ENCODE measurements around the gene C1orf159. TPM values are rescaled to one million over a fixed set of nuclear protein-coding genes. Genes with fewer than 3 reads are reported as not detected.

The C1orf159 gene
- total RNA-seq, 1 donor from 2014 or later = 21.3 TPM

- H3K4me1 Mint-ChIP-seq (ENCODE audit: low read depth) = no peaks in the 10 kb centered on the region
- peaks cover 4% of the 10 kb centered on the region for H3K36me3 Mint-ChIP-seq (ENCODE audit: insufficient read depth)
- H3K27me3 Mint-ChIP-seq = no peaks in the 10 kb centered on the region
- H3K27ac Mint-ChIP-seq = no peak overlapping the region
- no peaks in the 10 kb centered on the region for H3K9me3 Mint-ChIP-seq (ENCODE audit: low read depth)
- TF ChIP-seq CTCF (IDR thresholded peaks at IDR 0.05; ENCODE audit: unreplicated experiment) = no peak
- DNase-seq (ENCODE audit: low spot score, unreplicated experiment) = no peak
- no peak overlapping the region for H3K4me3 Mint-ChIP-seq (ENCODE audit: low read depth)
Measured at GRCh38 chr1:1085911-1086841, 29.7 kb downstream of the C1orf159 start.

GRCh38 chr1:1085171-1085841 lies 30.6 kb downstream of the C1orf159 start:
- H3K4me1 Mint-ChIP-seq (ENCODE audit: low read depth) = no peaks in the 10 kb centered on the region
- no peaks in the 10 kb centered on the region for H3K9me3 Mint-ChIP-seq (ENCODE audit: low read depth)
- no peak overlapping the region for H3K4me3 Mint-ChIP-seq (ENCODE audit: low read depth)
- no peak overlapping the region for H3K27ac Mint-ChIP-seq
- DNase-seq (ENCODE audit: low spot score, unreplicated experiment) = no peak
- peaks cover 4% of the 10 kb centered on the region for H3K36me3 Mint-ChIP-seq (ENCODE audit: insufficient read depth)
- TF ChIP-seq CTCF (IDR thresholded peaks at IDR 0.05; ENCODE audit: unreplicated experiment) = no peak
- H3K27me3 Mint-ChIP-seq = no peaks in the 10 kb centered on the region

- H3K4me1 Mint-ChIP-seq (ENCODE audit: low read depth) = no peaks in the 10 kb centered on the region
- H3K9me3 Mint-ChIP-seq (ENCODE audit: low read depth) = no peaks in the 10 kb centered on the region
- TF ChIP-seq CTCF (IDR thresholded peaks at IDR 0.05; ENCODE audit: unreplicated experiment) = no peak
- no peak overlapping the region for H3K4me3 Mint-ChIP-seq (ENCODE audit: low read depth)
- H3K27me3 Mint-ChIP-seq = no peaks in the 10 kb centered on the region
- no peak for DNase-seq (ENCODE audit: low spot score, unreplicated experiment)
- H3K27ac Mint-ChIP-seq = no peak overlapping the region
- H3K36me3 Mint-ChIP-seq (ENCODE audit: insufficient read depth) = peaks cover 4% of the 10 kb centered on the region
Measured at GRCh38 chr1:1084372-1085170, 31.3 kb downstream of the C1orf159 start.

GRCh38 chr1:1083416-1084371 lies 32.2 kb downstream of the C1orf159 start:
- no peak for DNase-seq (ENCODE audit: low spot score, unreplicated experiment)
- Mint-ChIP-seq H3K27ac (no peak overlapping the region), H3K4me1 (ENCODE audit: low read depth) (no peaks in the 10 kb centered on the region), H3K27me3 (no peaks in the 10 kb centered on the region), H3K4me3 (ENCODE audit: low read depth) (no peak overlapping the region), H3K9me3 (ENCODE audit: low read depth) (no peaks in the 10 kb centered on the region), H3K36me3 (ENCODE audit: insufficient read depth) (peaks cover 4% of the 10 kb centered on the region)
- TF ChIP-seq CTCF (IDR thresholded peaks at IDR 0.05; ENCODE audit: unreplicated experiment) = no peak
